ENCODE data around the gene NUP88.

- TF ChIP-seq, protein P1, sequence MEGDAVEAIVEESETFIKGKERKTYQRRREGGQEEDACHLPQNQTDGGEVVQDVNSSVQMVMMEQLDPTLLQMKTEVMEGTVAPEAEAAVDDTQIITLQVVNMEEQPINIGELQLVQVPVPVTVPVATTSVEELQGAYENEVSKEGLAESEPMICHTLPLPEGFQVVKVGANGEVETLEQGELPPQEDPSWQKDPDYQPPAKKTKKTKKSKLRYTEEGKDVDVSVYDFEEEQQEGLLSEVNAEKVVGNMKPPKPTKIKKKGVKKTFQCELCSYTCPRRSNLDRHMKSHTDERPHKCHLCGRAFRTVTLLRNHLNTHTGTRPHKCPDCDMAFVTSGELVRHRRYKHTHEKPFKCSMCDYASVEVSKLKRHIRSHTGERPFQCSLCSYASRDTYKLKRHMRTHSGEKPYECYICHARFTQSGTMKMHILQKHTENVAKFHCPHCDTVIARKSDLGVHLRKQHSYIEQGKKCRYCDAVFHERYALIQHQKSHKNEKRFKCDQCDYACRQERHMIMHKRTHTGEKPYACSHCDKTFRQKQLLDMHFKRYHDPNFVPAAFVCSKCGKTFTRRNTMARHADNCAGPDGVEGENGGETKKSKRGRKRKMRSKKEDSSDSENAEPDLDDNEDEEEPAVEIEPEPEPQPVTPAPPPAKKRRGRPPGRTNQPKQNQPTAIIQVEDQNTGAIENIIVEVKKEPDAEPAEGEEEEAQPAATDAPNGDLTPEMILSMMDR (conservative IDR thresholded peaks at IDR 0.05 in 1 of 2, IDR thresholded peaks at IDR 0.05 in 1 of 2; ENCODE audit: extremely low read depth in 1 of 2, insufficient read depth in 1 of 2, low read depth in 1 of 2, low read length in 2 of 2): no peak
- no peak for TF ChIP-seq EZH2 (IDR thresholded peaks at IDR 0.05; ENCODE audit: borderline replicate concordance, low read length)
These were observed 9.9 kb upstream of the NUP88 start for GRCh38 chr17:5429191-5429887.
